SU-DHL-6 (cell line): ENCODE data around the gene PGGHG.
"Not testable (repeated sequence)": the region's sequence is repeated elsewhere in the genome, so short reads cannot be mapped to it uniquely, and the experiment has no call there.

ENCODE experiments used
- H2AFZ ChIP-seq: fragments of 200-600 bp; sonication (generic); 2 replicates; pipeline ENCODE4 v1.6.1; 2014; ENCODE audit warnings: low read depth, mild to moderate bottlenecking, moderate library complexity, mixed read lengths, antibody characterized with exemption, low read length; ENCODE audit not compliant: severe bottlenecking
- H3F3A ChIP-seq: fragments of 200-600 bp; shearing (Covaris generic); 2 replicates; pipeline ENCODE4 v1.6.0; 2016; ENCODE audit warnings: antibody characterized with exemption, mild to moderate bottlenecking; ENCODE audit not compliant: insufficient read depth
- H3K27ac ChIP-seq: fragments of 200-600 bp; sonication (generic); 2 replicates; pipeline ENCODE4 v1.5.1; 2016; ENCODE audit warnings: low read depth, mild to moderate bottlenecking, low read length, moderate library complexity, mixed read lengths
- H3K27me3 ChIP-seq: fragments of 200-600 bp; sonication (generic), shearing (Covaris generic); 2 replicates; pipeline ENCODE4 v1.6.0; 2014; ENCODE audit warnings: mild to moderate bottlenecking, low read length
- H3K36me3 ChIP-seq: fragments of 200-600 bp; sonication (generic); 2 replicates; pipeline ENCODE4 v1.6.1; 2014; ENCODE audit warnings: mild to moderate bottlenecking, low read length, mixed read lengths
- H3K4me2 ChIP-seq: fragments of 300-600, 200-600 bp; shearing (Covaris generic), sonication (generic); 2 replicates; pipeline ENCODE4 v1.6.0; 2014; ENCODE audit warnings: low read length, low read depth, mild to moderate bottlenecking; ENCODE audit not compliant: poor library complexity, severe bottlenecking
- H3K4me3 ChIP-seq: fragments of 200-600 bp; sonication (generic); 2 replicates; pipeline ENCODE4 v1.5.1; 2014; ENCODE audit warnings: antibody characterized with exemption, low read length, mild to moderate bottlenecking, mixed read lengths; ENCODE audit not compliant: insufficient read depth, poor library complexity, severe bottlenecking
- H3K79me2 ChIP-seq: fragments of 200-600 bp; sonication (generic); 2 replicates; pipeline ENCODE4 v1.6.1; 2014; ENCODE audit warnings: mild to moderate bottlenecking, low read length, moderate library complexity; ENCODE audit not compliant: insufficient read depth
- H3K9ac ChIP-seq: fragments of 200-600 bp; sonication (generic); 2 replicates; pipeline ENCODE4 v1.7.0; 2014; ENCODE audit warnings: mild to moderate bottlenecking, low read length
- H3K9me2 ChIP-seq: fragments of 200-600 bp; sonication (generic); replicated peaks from 2 replicates; pipeline ENCODE4 v1.6.1; 2014; ENCODE audit warnings: low read length; ENCODE audit not compliant: insufficient read depth
- H3K9me3 ChIP-seq: fragments of 200-600 bp; sonication (generic); 2 replicates; pipeline ENCODE4 v1.6.1; 2014; ENCODE audit warnings: low read length, mixed read lengths; ENCODE audit not compliant: insufficient read depth
- H4K20me1 ChIP-seq: fragments of 200-600 bp; sonication (generic); 2 replicates; pipeline ENCODE4 v1.6.1; 2014; ENCODE audit warnings: low read depth, mild to moderate bottlenecking, antibody characterized with exemption, low read length, moderate library complexity, mixed read lengths
- EZH2phosphoT487 ChIP-seq: fragments of 200-600 bp; sonication (generic), shearing (Covaris generic); conservative IDR thresholded peaks from 2 replicates; pipeline ENCODE4 v1.6.1; 2018; ENCODE audit warnings: mild to moderate bottlenecking, antibody characterized with exemption, low read length, moderate library complexity, mixed read lengths
- TF ChIP-seq, protein P1 (sequence below): fragments of 200-600 bp; sonication (generic); IDR thresholded peaks from one replicate; pipeline ENCODE4 v1.5.1; 2017; ENCODE audit warnings: antibody characterized with exemption, mild to moderate bottlenecking, low read length, moderate library complexity; ENCODE audit not compliant: insufficient read depth, poor library complexity, severe bottlenecking

Gene PGGHG

DNA sequence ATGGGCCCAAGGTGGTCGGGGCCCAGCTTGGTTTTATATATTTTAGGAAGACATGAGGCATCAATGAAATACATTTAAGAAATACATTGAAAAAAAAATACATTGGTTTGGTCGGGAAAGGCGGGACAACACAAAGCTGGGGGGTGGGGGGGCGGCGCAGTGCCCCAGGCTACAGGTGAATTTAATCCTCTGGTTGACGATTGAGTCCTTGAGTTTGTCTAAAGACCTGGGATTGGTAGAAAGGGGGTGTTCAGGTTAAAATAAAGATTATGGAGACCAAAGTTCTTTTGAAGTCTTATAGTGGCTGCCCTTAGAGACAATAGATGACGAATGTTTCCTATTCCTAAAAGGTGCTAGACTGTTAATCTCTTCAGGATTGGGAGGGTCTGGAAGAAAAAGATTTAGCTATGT, 28.0 kb downstream of the PGGHG start:
- Histone ChIP-seq H3K4me3 (no peak overlapping the region), H3K9me2 (no peaks in the 10 kb centered on the region), H3K27ac (no peak overlapping the region), H3K79me2 (no peaks in the 10 kb centered on the region), H3F3A (no peaks in the 10 kb centered on the region), H3K27me3 (no peaks in the 10 kb centered on the region), H2AFZ (no peak overlapping the region), H3K4me2 (no peak overlapping the region), H3K36me3 (no peaks in the 10 kb centered on the region), H3K9me3 (no peaks in the 10 kb centered on the region), H4K20me1 (no peaks in the 10 kb centered on the region), H3K9ac (no peak overlapping the region)
- TF ChIP-seq, protein P1, sequence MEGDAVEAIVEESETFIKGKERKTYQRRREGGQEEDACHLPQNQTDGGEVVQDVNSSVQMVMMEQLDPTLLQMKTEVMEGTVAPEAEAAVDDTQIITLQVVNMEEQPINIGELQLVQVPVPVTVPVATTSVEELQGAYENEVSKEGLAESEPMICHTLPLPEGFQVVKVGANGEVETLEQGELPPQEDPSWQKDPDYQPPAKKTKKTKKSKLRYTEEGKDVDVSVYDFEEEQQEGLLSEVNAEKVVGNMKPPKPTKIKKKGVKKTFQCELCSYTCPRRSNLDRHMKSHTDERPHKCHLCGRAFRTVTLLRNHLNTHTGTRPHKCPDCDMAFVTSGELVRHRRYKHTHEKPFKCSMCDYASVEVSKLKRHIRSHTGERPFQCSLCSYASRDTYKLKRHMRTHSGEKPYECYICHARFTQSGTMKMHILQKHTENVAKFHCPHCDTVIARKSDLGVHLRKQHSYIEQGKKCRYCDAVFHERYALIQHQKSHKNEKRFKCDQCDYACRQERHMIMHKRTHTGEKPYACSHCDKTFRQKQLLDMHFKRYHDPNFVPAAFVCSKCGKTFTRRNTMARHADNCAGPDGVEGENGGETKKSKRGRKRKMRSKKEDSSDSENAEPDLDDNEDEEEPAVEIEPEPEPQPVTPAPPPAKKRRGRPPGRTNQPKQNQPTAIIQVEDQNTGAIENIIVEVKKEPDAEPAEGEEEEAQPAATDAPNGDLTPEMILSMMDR, result no peak
- TF ChIP-seq EZH2phosphoT487, result no peak

DNA sequence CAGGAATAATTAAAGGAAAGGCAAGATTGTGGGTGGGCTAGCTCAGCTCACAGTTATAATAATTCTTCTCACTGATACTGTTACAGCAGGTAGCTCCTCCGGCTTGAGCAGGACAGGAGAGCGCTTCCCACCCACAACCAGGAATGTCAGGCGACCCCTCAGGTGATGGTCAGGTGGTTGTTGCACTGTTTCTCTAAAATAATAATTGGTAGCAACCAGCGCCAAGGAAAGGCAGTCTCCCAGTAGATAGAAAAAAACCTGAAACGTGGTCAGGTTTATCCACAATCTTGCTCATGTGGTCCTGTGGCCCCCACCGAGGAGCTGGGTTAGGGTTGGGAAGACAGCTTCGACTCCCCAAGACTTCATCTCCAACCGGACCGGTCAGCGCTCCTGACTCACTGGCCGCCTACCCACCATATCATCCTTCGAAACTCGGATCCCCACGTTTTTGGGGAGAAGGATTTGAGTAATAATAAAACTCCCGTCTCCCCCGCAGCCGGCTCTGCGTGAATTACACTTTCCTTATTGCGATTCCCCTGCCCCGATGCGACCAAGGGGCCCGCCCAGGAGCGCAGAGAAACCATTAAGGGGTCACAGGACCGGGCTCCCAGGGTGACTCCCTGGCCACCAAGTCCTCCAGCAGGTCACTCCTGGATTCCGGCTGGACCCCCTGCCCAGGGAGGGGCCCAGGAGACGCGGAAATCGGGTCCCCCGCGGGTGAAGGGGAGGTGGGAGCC, 28.9 kb downstream of the PGGHG start:
- H3K79me2 ChIP-seq, H2AFZ ChIP-seq, H3K9me3 ChIP-seq, H3K9ac ChIP-seq, H3K36me3 ChIP-seq, H3K27ac ChIP-seq, H3F3A ChIP-seq, H3K4me2 ChIP-seq, H3K9me2 ChIP-seq, H4K20me1 ChIP-seq, H3K4me3 ChIP-seq, H3K27me3 ChIP-seq: not testable (repeated sequence)

DNA sequence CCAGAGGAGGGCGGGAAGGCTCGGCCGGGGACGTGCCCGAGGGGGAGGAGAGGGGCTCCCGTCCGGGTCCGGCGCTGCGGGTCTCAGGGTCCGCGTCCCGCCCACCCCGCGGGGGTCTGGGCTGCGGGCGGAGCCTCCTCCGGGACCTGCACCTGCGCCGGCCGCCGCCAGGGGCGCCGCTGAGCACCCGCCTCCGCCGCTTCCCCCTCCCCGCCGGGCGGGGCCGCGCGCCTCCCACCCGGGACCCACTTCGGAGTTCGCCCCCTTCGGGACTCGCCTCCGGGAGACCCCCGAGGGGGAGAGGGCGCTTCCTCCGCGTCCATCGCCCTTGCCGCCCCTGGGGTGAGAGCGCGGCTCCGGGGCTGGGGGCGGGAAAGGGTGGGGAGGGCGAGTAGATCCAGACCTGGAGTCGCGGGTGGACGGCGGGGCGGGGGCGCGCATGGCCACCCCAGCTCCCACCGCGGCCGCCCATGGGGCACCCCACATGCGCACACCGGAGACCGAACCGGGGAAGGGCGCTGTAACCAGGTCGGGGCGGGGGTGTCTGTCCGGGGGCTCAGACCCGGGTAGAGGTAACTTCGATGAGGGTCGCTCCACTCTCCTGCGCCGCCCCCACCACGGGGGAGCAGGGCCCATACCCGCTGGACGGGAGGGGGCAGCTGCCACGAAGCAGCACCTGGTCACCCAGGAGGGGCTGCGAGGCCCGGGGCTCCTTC, 29.6 kb downstream of the PGGHG start:
- not testable (repeated sequence) for H3K9me2 ChIP-seq, H3K27ac ChIP-seq, H3K79me2 ChIP-seq, H2AFZ ChIP-seq, H3K27me3 ChIP-seq, H3F3A ChIP-seq, H3K4me2 ChIP-seq, H3K4me3 ChIP-seq, H3K36me3 ChIP-seq, H3K9me3 ChIP-seq, H4K20me1 ChIP-seq, H3K9ac ChIP-seq

DNA sequence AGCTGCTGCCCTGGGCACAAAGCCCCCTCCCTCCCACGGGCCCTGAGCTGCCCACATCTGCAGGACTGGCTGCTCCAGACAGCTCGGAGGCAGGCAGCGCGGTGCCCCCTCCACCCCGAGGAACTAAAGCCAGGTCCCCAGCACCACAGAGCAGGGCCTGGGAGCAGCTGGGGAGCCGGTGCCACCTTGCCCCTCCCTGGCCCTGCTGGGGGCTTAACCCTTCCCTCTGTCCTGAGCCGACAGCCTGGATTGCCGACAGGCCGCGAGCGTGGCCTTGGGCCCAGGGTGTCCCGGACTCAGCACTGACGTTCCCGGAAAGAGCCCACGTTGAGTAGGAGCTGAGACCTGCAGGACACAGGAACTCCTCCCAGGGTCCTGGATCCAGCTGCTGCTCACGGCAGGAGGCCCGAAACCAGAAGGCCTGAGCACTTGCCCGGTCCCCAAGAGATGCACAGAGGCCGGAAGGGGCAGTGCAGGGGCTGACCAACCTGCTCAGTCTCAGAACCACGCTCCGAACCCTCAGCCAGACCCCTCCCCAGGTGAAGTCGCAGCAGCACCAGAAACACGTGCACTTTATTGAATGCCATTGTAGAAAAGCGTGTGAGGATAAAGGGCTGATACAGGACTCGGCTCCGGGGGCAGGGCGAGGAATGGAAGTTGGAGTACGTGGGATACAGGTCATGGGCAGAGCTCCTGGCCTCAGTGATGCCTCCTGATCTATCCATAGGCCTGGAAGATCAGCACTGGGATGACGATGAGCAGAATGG, 30.4 kb downstream of the PGGHG start:
- H3K4me3 ChIP-seq, H2AFZ ChIP-seq, H3K9me3 ChIP-seq, H3K9me2 ChIP-seq, H3K9ac ChIP-seq, H4K20me1 ChIP-seq, H3K27ac ChIP-seq, H3K27me3 ChIP-seq, H3K4me2 ChIP-seq, H3K79me2 ChIP-seq, H3K36me3 ChIP-seq, H3F3A ChIP-seq: not testable (repeated sequence)

DNA sequence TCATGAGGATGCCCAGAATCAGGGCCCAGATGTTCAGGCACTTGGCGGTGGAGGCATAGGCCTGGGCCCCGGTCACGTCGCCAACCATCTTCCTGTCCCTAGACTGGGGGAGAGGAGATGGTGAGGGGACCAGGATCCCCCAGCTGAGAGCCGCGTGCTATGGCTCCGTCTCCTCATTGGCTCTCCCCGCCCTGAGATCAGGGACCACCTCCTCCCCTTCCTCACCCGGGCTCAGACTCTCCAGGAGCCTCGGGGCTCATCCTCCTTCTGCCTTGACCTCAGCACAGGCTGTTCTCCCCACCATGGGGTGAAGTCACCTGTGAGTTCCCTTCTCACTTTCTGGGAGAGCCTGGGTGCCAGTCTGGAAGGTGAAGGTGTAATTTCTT, 31.0 kb downstream of the PGGHG start:
- not testable (repeated sequence) for H3K9me2 ChIP-seq, H4K20me1 ChIP-seq, H3K4me3 ChIP-seq, H3K36me3 ChIP-seq, H3K27ac ChIP-seq, H3K79me2 ChIP-seq, H2AFZ ChIP-seq, H3K9ac ChIP-seq, H3F3A ChIP-seq, H3K9me3 ChIP-seq, H3K27me3 ChIP-seq, H3K4me2 ChIP-seq
